SW480 (cell line): Measurements from ENCODE around the gene BRI3.

Experiments used
- DNase-seq: peaks from one replicate; pipeline ENCODE4 v3.0.0-alpha.2; 2016; ENCODE audit warnings: low spot score

Gene BRI3

GRCh38 chr7:98280791-98281756 is at the start of gene BRI3:
BRI3 (plus strand) TSS chr7:98281686; CDS start chr7:98281796, 110 bp downstream.
- DNase-seq: peak; percentile 94

GRCh38 chr7:98232263-98232585 is 49.3 kb upstream of the BRI3 start:
- no peak for DNase-seq

GRCh38 chr7:98232799-98233198 is 48.7 kb upstream of the BRI3 start:
- no peak for DNase-seq

- no peak for DNase-seq
These were observed 48.0 kb upstream of the BRI3 start for GRCh38 chr7:98233219-98234070.

GRCh38 chr7:98234429-98235147 is 46.9 kb upstream of the BRI3 start:
- no peak for DNase-seq

- DNase-seq: no peak
These were observed 45.6 kb upstream of the BRI3 start for GRCh38 chr7:98235901-98236300.

GRCh38 chr7:98236355-98237185 is 44.9 kb upstream of the BRI3 start:
- DNase-seq: no peak

GRCh38 chr7:98238076-98238475 is 43.4 kb upstream of the BRI3 start:
- no peak for DNase-seq

- DNase-seq: no peak
These were observed 42.5 kb upstream of the BRI3 start for GRCh38 chr7:98238976-98239375.

GRCh38 chr7:98240961-98241673 is 40.4 kb upstream of the BRI3 start:
- DNase-seq: peak; percentile 49

- no peak for DNase-seq
These were observed 39.7 kb upstream of the BRI3 start for GRCh38 chr7:98241674-98242241.

GRCh38 chr7:98242342-98242741 is 39.1 kb upstream of the BRI3 start:
- DNase-seq: no peak

- no peak for DNase-seq
These were observed 38.6 kb upstream of the BRI3 start for GRCh38 chr7:98242934-98243333.

- no peak for DNase-seq
These were observed 36.6 kb upstream of the BRI3 start for GRCh38 chr7:98244871-98245270.

GRCh38 chr7:98248156-98248555 is 33.3 kb upstream of the BRI3 start:
- DNase-seq: no peak

- no peak for DNase-seq
These were observed 32.4 kb upstream of the BRI3 start for GRCh38 chr7:98249106-98249505.

GRCh38 chr7:98250789-98251188 is 30.7 kb upstream of the BRI3 start:
- DNase-seq: peak; percentile 52

GRCh38 chr7:98251231-98251600 is 30.3 kb upstream of the BRI3 start:
- no peak for DNase-seq

- DNase-seq: peak; percentile 98
These were observed 29.7 kb upstream of the BRI3 start, which contains the start of gene TECPR1 for GRCh38 chr7:98251601-98252424. TECPR1 (minus strand) TSS chr7:98252232; CDS start chr7:98246146, 6,086 bp downstream.
